Activated T-helper 9 cell treated with anti-CD3 and anti-CD28 coated beads, Interleukin-2, amount 50 U/mL, for 16 hours (primary cell): ENCODE results near the gene TRMT61A.
"Not testable (repeated sequence)": the region's sequence is repeated elsewhere in the genome, so short reads cannot be mapped to it uniquely, and the experiment has no call there.

Experiments used
- DNase-seq: peaks from one replicate; pipeline ENCODE4 v3.0.0-alpha.2; 2020; ENCODE audit warnings: low read depth

The TRMT61A gene

DNA sequence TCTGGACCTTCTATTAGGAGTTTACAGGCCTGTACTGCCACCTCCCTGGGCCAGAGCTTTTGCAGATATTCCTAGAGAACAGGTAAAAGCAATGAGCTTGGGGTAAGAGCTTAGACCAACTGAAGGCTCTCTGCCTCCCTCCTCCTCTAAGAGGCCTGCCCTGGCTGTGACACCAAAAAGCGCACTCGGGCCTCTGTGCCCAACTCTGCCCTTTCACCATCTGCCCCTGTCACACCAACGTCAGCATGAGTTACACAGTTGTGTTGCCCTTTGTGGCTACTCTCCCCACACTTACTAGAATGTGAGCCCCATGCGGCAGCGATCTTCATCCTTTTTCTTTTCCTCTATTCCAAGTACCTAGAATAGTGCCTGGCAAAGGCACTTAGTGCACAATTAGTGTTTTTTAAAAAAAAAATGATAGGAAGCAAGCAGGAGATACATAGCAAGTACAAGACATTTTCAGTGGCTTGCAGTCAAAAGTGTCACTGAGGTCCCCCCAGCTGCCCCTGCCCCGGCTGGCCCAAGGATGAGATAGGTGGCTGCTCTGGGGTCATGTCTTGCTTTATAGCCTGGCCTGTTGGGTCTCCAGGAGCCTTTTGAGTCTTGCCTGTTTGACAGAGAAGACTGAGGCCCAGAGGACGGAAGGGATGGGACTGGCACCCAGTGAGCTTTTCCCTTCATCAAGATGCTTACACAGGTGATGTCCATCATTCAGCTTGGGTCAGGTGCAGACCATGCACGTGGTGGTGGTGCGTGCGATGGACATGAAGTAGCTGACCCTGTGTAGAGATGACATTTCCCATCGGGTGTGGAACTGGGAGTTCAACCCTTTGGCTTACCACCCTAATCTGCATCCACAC lies 18.9 kb upstream of the TRMT61A start:
- DNase-seq, result no peak

DNA sequence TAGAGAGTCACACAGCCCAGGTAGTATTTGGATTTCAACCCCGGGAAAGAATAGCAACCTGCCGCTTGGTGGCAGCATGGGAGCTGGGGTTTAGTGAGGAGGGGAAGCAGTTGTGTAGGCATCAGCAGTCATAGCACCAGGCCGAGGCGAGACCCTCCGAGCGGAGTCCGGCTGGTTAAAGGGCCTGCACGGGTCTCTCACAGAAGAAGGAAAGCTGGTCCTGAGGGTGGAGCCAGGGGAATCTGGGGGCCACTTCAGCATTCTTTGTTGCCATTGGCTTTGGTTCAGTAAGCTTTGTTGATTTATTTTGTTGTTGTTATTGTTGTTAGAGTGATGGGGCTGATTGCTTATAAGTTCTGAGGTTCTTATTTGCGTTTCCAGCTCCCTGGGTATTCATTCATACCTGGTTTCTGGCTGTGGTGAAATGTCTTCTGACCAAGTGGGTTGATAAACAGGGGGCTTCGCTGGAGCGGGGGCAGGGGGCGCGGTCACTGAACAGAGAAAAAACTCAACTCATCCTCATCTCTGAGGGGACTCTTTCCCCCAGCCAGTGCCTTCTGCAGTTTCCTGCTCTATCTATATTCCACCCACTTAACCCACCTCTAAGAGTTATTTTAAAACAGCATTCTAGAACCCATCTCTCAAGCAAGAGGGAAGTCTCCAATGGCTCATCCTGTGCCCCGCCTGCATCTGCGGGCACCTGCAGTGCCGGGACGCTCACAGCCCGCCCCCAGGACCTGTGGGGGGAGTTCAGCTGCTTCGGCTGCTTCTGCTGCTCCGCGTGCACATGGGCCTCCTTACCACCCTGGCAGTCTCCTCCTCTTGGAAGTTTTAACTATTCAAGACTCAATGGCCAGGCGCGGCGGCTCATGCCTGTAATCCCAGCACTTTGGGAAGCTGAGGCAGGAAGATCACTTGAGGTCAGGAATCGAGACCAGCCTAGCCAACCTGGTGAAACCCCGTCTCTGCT lies 18.0 kb upstream of the TRMT61A start:
- DNase-seq, result no peak

- not testable (repeated sequence) for DNase-seq
These were observed 16.8 kb upstream of the TRMT61A start for GRCh38 chr14:103512180-103512579.

DNA sequence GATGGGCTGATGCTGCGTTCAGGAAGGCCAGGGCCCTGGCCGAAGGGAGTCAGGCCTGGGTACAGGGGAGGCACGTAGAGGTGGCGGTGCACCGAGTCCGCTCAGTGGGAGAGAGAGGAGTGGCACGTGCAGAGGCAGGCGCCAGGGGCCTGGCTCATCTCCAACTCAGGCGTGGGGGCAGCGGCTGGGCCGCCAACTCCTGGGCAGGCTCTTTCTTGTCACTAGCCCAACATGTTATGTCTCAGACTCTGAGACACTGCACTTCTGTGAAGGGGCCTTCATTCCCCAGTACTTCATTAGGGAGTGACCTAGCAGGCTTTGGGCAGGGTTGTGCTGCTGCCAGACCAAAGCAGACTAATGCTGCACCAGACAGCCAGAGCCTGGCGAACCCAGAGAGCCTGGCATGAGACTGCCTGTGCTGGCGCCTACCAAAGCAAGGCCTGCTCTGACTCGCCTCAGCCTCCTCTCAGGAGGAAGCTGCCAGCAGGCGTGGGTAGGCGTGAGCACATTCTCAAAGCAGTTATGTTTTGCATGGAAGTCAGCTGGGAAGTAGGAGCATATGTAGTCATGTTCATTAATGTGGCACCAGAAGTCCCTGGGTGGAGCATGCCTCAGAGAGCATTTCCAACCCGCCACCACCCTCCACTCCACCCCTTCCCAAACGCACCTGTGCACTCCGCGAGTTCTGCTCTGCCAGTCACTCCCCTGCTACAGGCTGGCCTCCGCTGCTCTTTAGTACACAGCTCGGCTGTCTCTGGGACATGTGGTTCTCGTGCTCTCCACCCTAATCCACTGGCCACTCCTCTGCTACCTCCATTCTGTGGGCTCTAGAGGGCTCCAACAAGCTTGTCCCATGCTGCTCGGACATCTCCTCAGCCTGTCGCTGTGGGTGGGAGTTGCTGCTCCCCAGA lies 16.0 kb upstream of the TRMT61A start:
- DNase-seq, result no peak

GRCh38 chr14:103514596-103515421 lies 14.2 kb upstream of the TRMT61A start:
- no peak for DNase-seq

DNA sequence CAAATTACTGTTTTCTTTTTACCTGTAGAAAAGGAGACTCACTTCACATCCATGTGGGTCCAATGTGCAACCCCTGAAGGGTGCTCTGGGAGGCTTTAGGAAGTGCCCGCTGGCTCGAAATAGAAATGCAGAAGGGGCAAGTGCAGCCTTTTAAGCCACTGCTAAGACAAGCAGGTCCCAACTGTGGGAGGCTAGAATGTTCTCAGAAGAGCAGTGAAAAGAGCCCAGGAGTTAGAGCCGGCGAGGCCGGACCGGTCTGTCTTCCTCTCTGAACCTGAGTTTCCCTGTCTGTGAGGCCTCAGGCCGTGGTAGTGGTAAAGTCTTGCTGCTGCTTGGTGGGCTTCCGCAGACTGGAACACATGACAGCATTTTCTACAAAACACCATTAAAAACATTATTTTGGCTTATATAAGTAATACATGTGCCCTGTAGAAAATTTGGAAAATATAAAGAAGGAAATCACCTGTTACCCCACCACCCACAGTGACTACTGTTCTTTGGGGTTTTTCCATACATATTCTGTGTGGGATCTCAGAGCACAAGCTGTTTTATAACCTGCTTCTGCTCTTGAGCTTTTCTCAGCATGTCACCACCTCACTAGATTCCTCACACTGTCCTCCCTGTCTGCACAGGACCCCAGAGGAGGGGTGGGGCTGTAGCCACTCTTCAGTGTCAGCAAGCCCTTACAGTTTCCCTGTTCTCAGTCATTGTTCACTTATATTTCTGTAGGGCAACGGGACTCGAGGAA lies 12.4 kb upstream of the TRMT61A start:
- no peak for DNase-seq

DNA sequence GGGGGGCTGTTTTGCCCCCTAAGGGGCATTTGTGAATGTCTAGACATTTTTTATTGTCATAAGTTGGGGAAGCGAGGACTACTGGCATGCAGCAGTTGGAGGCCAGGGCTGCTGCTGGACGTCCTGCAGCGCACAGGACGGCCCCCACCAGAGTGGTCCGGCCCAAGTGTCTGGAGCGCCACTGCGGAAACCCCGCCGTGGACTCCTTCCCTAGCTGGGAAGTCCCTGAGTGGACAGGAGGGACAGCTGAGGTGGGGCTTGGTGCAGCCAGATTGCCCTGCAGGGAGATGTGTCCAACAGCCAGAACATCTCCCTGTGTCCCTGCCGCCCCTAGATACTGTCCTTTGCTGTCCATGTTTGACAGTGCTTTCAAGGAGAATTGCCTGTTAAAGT lies 11.8 kb upstream of the TRMT61A start:
- no peak for DNase-seq

DNA sequence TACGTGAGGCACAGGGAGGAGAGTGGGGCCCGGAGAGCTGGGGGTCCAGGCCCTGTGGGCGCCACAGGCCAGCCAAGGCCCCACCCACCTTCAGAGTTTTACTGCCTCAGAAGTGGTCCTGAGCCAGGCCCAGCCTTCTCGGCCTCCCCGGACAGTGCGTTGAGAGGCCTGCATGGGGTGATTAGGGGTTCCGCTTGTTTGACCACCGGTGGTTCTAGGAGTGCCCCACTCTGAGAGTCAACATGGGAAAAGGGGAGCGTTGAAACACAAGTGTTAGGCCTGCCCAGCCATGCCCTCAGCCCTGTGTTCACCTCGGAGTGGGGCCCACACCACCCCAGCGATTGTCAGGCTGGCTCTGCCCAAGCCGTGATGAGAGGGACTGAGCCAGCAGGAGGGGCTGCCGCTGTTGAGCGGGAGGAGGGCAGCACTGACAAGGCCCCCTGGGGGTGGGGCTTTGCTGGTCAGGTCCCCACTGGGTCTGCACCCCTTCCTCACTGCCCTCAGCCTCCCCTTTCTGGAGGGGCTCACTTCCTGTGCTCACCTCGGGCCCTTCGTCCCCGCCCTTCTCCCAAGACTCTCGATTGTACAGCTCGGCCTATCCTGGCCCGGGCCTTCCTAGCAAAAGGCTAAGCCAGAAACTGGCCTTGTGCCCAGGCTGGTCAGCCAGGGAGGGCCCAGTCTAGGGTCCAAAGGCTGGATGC lies 11.1 kb upstream of the TRMT61A start:
- no peak for DNase-seq

- peak; percentile 38 for DNase-seq
These were observed 10.5 kb upstream of the TRMT61A start for GRCh38 chr14:103518422-103519042.

DNA sequence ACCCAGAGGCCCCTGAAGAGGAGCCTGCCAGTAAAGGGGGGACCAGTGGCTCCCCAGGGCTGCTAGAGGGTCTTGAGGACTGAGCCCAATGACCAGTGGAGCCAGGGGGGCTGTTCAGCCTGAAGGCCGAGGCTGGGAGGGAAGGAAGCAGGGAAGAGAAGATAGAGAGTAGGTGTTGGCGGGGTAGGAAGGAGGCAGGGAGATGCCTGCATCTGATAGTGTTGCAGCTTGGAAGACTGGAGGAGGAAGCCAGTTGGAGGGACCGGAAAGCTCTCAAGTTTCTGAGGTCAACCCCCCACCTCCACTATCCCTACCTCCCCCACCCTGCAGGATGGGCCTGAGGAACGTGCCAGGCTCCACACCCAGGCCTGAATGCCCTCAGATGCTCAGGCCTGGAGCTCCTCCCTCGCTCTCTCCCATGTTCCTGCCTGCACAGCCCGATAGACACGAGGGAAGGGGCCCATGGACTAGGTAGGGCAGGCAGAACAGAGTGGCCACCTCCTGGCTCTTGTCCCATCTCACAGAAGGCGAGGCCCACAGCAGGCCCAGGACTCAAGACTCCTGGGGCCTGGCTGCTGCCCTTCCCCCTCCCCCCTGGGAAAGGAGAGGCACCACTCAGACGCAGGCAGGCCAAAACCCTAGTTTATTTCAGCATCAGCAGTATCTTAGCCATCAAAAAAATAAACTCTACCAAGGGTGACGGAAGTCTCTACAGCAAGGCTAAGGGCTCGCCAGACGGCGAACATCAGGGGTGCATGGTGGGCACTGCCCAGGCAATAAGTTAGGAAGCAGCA lies 9.8 kb upstream of the TRMT61A start:
- DNase-seq, result no peak

DNA sequence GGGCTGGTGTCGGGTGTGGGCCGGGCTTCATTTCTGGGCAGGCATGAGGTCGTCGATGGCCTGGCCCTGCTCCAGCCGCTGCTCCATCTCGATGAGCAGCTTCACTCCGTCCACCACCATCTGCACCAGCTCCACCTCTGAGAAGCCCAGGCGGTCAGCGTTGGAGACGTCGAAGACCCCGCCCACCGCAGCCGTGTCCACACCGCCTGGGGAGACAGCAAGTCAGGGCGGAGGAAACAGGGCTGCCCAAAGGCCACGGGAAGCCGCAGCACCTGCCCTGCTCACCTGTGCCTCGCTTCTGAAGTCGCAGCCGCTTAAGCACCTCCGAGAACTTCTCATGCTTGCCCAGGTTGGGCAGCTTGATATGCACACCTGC lies 9.2 kb upstream of the TRMT61A start:
- no peak for DNase-seq

DNA sequence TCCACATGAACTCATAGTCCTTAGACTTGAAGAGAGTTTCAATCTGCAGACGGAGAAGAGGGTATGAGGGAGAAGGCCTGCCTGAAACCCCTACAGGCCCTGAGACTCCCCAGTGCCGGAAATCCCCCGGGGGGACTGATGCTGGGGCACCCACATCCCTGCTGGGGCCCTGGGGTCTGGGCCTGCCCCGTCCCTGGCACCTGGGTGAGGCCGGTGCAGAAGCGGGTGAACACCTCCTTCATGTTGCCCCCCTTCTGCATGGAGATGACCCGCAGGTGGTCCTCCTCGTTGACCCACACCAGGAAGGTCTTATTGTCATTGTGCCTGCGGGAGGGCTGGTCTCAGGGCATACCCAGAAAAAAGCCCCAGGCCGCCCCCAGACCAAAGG lies 8.7 kb upstream of the TRMT61A start:
- DNase-seq, result no peak

DNA sequence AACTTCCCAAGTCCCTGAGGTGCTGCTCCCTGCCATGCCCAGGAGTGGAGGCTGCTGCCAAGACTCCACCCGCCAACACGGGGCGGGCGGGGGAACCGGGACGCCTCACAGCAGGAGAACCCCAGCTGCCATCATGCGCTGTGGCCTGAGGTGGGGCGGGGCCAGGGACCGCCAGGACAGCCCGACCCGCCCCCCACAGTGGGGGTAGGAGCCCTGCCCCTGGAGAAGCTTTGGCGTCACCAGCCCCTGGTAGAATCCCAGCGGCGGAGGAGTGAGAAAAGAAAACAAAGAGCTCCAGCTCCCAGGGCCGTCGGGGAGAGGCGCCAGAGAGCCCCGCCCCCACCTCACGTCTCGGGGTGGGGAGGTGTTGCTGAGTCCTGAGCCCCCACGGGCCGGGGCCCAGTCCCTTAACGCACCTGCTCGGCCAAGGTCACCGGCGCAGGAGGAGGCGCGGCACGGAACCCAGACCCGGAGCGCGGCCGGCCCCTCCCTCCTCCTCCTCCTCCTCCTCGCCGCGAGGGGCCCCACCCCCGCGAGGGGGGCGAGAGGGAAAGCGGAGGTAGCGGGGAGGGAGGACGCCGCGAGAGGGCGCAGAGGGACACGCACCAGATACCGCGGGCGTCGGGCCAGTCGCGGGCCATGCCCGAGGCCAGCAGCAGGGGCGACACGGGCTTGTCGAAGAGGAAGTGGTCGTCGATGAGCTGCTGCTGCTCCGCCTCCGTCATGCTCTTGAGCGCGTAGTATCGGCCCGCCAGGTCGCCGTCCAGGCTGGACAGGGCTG lies 8.1 kb upstream of the TRMT61A start:
- peak; percentile 47 for DNase-seq

DNA sequence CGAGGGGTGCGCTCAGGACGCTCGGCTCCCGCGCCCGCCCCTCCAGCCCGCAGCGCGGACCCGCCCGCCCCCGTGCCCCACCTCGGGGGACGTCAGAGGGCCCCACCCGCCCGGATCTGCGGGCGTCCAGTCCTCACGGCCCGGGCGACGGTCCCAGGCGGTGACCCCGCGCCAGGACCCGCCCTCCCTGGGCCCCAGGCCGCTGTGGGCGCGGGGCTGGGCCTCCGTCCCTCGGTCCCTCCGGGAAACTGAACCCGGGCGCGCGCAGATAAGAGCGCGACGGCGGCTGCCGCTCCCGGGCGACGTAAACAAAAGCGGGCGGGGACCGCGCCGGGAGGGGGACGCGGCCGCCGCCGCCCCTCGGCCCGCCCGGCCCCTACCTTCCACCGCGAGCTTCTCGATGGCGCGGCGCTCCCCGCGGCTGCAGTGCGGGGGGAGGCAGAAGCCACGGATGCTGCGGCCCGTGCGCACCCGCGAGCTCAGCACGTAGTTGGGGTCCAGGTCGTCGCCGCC lies 7.5 kb upstream of the TRMT61A start:
- no peak for DNase-seq

DNA sequence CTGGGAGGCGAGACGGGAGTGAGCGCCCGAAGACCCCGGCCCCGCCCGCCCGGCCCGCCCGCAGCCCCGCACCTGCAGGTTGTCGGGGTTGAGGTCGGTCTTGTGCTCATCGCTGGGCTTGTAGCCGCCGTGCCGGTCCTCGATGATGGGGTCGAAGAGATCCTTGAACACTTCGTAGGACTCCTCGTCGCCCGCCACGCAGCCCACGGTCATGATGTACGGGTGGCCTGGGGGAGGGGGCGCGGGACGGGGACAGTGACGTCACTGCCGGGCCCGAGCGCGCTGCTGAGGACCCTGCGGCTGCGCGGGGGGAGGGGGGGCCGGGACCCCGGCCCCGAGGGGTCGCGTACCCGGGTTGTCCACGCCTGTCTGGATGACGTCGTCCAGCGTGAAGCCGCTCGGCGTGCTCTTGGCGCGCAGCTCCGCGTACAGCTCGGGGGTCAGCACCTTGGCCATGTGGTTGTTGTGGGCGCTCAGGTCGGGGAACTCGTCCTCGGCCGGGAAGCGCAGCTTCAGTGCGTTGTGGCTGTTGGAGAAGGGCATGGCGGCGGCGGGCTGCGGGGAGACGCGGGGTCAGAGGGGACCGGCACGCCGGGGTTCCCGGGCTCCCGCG lies 6.9 kb upstream of the TRMT61A start:
- DNase-seq, result no peak

GRCh38 chr14:103522649-103523574 lies 6.1 kb upstream of the TRMT61A start, which contains the start of gene CKB:
TSS of gene CKB (minus strand) at chr14:103522830. CDS start at chr14:103522493, 337 bp downstream.
- no peak for DNase-seq
